IMR-90 (cell line): Measurements from ENCODE around the gene MPIG6B. TPM values are rescaled to one million over a fixed set of nuclear protein-coding genes. Genes with fewer than 3 reads are reported as not detected.

Source experiments
- ATAC-seq: fragments of 200-7000 bp; cut with Tn5 transposase; 2 replicates; pipeline ENCODE4 v1.9.1; 2020; ENCODE audit warnings: low read depth, mild to moderate bottlenecking, moderate library complexity
- BruUV-seq: library from RNA; stranded (reverse); fragments of 400-500 nt; replicated peaks from 2 replicates; lab custom pipeline; 2021; lab: Mats Ljungman, UMichigan
- CTCF ChIA-PET: fragments of 300-600 bp; formaldehyde crosslinking; extraction: SDS; loops from one replicate; lab custom pipeline; 2021; ENCODE audit warnings: antibody characterized with exemption; lab: Yijun Ruan, JAX
- POLR2A ChIA-PET: fragments of 300-600 bp; sonication (Branson Sonifier 250); formaldehyde crosslinking; loops from one replicate; lab custom pipeline; 2022; ENCODE audit warnings: antibody characterized with exemption; ENCODE audit not compliant: unreplicated experiment; lab: Charles Lee
- DNase-seq: peaks from one replicate; pipeline ENCODE4 v3.0.0; 2013
- H2AFZ ChIP-seq: replicated peaks from 2 replicates; pipeline ENCODE3; 2013; ENCODE audit warnings: low read length, mild to moderate bottlenecking; ENCODE audit not compliant: poor library complexity
- H2AK5ac ChIP-seq: 2 replicates; pipeline ENCODE4 v1.6.1; 2013; ENCODE audit warnings: low read depth, low read length, inconsistent platforms
- H2AK9ac ChIP-seq: replicated peaks from 2 replicates; pipeline ENCODE3; 2013; ENCODE audit warnings: mild to moderate bottlenecking, low read depth, low read length, moderate library complexity; ENCODE audit not compliant: poor library complexity
- H2BK120ac ChIP-seq: 2 replicates; pipeline ENCODE4 v1.6.1; 2013; ENCODE audit warnings: low read depth, low read length, inconsistent platforms
- H2BK15ac ChIP-seq: 3 replicates; pipeline ENCODE4 v1.6.1; 2013; ENCODE audit warnings: low read depth, low read length, inconsistent platforms
- H2BK20ac ChIP-seq: 2 replicates; pipeline ENCODE4 v1.6.1; 2013; ENCODE audit warnings: low read depth, mild to moderate bottlenecking, inconsistent platforms, low read length, moderate library complexity
- H2BK5ac ChIP-seq: 2 replicates; pipeline ENCODE4 v1.6.1; 2013; ENCODE audit warnings: mild to moderate bottlenecking, low read depth, low read length, inconsistent platforms; ENCODE audit not compliant: poor library complexity, severe bottlenecking
- H3K14ac ChIP-seq: replicated peaks from 2 replicates; pipeline ENCODE4 v1.6.1; 2013; ENCODE audit warnings: low read depth, low read length, inconsistent platforms
- H3K18ac ChIP-seq: 2 replicates; pipeline ENCODE4 v1.6.1; 2013; ENCODE audit warnings: low read depth, low read length, control low read depth
- H3K23ac ChIP-seq: 2 replicates; pipeline ENCODE4 v1.6.1; 2013; ENCODE audit warnings: low read depth, low read length, inconsistent platforms
- H3K27ac ChIP-seq: 2 replicates; pipeline ENCODE4 v1.5.1; 2013; ENCODE audit warnings: mild to moderate bottlenecking, control low read depth, low read length; ENCODE audit not compliant: insufficient read depth
- H3K27me3 ChIP-seq: 2 replicates; pipeline ENCODE4 v1.6.1; 2013; ENCODE audit warnings: low read length; ENCODE audit not compliant: control insufficient read depth, insufficient read depth
- H3K36me3 ChIP-seq: 2 replicates; pipeline ENCODE4 v1.6.1; 2013; ENCODE audit warnings: low read length, mixed read lengths; ENCODE audit not compliant: control insufficient read depth, insufficient read depth
- H3K4ac ChIP-seq: 2 replicates; pipeline ENCODE4 v1.6.1; 2013; ENCODE audit warnings: low read depth, low read length, inconsistent platforms
- H3K4me1 ChIP-seq: 2 replicates; pipeline ENCODE4 v1.6.1; 2013; ENCODE audit warnings: low read length, mixed read lengths; ENCODE audit not compliant: control insufficient read depth, insufficient read depth
- H3K4me2 ChIP-seq: 2 replicates; pipeline ENCODE4 v1.6.1; 2013; ENCODE audit warnings: low read depth, mild to moderate bottlenecking, control low read depth, low read length, moderate library complexity
- H3K4me3 ChIP-seq: 2 replicates; pipeline ENCODE4 v1.5.1; 2013; ENCODE audit warnings: low read depth, mild to moderate bottlenecking, control low read depth, low read length, moderate library complexity; ENCODE audit not compliant: insufficient read depth
- H3K56ac ChIP-seq: 2 replicates; pipeline ENCODE4 v1.6.1; 2013; ENCODE audit warnings: low read length, inconsistent platforms; ENCODE audit not compliant: insufficient read depth; ENCODE audit errors: extremely low read depth
- H3K79me1 ChIP-seq, 2 experiments: 2 replicates each; pipeline ENCODE4 v1.6.1; 2013; ENCODE audit warnings: low read length in 2 of 2, inconsistent platforms in 1 of 2, low read depth in 1 of 2
- H3K9ac ChIP-seq: 2 replicates; pipeline ENCODE4 v1.6.1; 2013; ENCODE audit warnings: low read depth, low read length, control low read depth
- H3K9me1 ChIP-seq: 2 replicates; pipeline ENCODE4 v1.6.1; 2013; ENCODE audit warnings: low read length, inconsistent platforms; ENCODE audit not compliant: insufficient read depth
- H3K9me3 ChIP-seq: 2 replicates; pipeline ENCODE4 v1.6.1; 2013; ENCODE audit warnings: low read length; ENCODE audit not compliant: control insufficient read depth, insufficient read depth
- H4K20me1 ChIP-seq: 2 replicates; pipeline ENCODE4 v1.6.1; 2013; ENCODE audit warnings: low read length, inconsistent platforms; ENCODE audit not compliant: insufficient read depth
- H4K5ac ChIP-seq: 2 replicates; pipeline ENCODE4 v1.6.1; 2013; ENCODE audit warnings: mild to moderate bottlenecking, low read depth, low read length, control low read depth
- H4K8ac ChIP-seq, 2 experiments: 2 replicates each; pipeline ENCODE4 v1.6.1; 2013; ENCODE audit warnings: low read depth in 2 of 2, low read length in 2 of 2, control low read depth in 1 of 2, inconsistent platforms in 1 of 2
- H4K91ac ChIP-seq: 2 replicates; pipeline ENCODE4 v1.6.1; 2013; ENCODE audit warnings: low read depth, low read length, inconsistent platforms; ENCODE audit not compliant: insufficient read depth
- BHLHE40 ChIP-seq: fragments of 150-350 bp; IDR thresholded peaks from 2 replicates; pipeline ENCODE4 v1.6.1; 2016; ENCODE audit warnings: mild to moderate bottlenecking, low read depth, low read length
- CEBPB ChIP-seq: IDR thresholded peaks from 2 replicates; pipeline ENCODE4 v1.6.1; 2012; ENCODE audit warnings: low read depth, low read length, improper control_type of control experiment
- CHD1 ChIP-seq: IDR thresholded peaks from 2 replicates; pipeline ENCODE4 v1.6.1; 2012; ENCODE audit warnings: low read depth, low read length, improper control_type of control experiment
- CTCF ChIP-seq: conservative IDR thresholded peaks from 2 replicates; pipeline ENCODE4 v1.5.1; 2012; ENCODE audit warnings: mild to moderate bottlenecking, low read depth, low read length, improper control_type of control experiment
- FOS ChIP-seq: fragments of 150-350 bp; IDR thresholded peaks from 2 replicates; pipeline ENCODE4 v1.6.1; 2016; ENCODE audit warnings: low read depth, low read length
- MAFK ChIP-seq: IDR thresholded peaks from 2 replicates; pipeline ENCODE4 v1.6.1; 2012; ENCODE audit warnings: low read depth, low read length, improper control_type of control experiment
- NFE2L2 ChIP-seq: fragments of 150-350 bp; IDR thresholded peaks from 2 replicates; pipeline ENCODE4 v1.6.1; 2016; ENCODE audit warnings: low read depth, mild to moderate bottlenecking, low read length
- POLR2A ChIP-seq: IDR thresholded peaks from 2 replicates; pipeline ENCODE4 v1.6.1; 2012; ENCODE audit warnings: mild to moderate bottlenecking, low read depth, low read length
- RAD21 ChIP-seq: IDR thresholded peaks from 2 replicates; pipeline ENCODE4 v1.6.1; 2012; ENCODE audit warnings: low read length, improper control_type of control experiment
- RCOR1 ChIP-seq: IDR thresholded peaks from 2 replicates; pipeline ENCODE4 v1.6.1; 2012; ENCODE audit warnings: mild to moderate bottlenecking, low read length, improper control_type of control experiment; ENCODE audit not compliant: insufficient replicate concordance
- RFX5 ChIP-seq: IDR thresholded peaks from 2 replicates; pipeline ENCODE4 v1.8.0; 2012; ENCODE audit warnings: low read depth, mild to moderate bottlenecking, low read length, moderate library complexity
- SMC3 ChIP-seq: fragments of 150-350 bp; IDR thresholded peaks from 2 replicates; pipeline ENCODE4 v1.6.1; 2016; ENCODE audit warnings: low read depth, mild to moderate bottlenecking, antibody characterized with exemption, low read length, moderate library complexity
- USF2 ChIP-seq: fragments of 150-350 bp; IDR thresholded peaks from 2 replicates; pipeline ENCODE4 v1.6.1; 2017; ENCODE audit warnings: mild to moderate bottlenecking, antibody characterized with exemption, low read length, low read depth
- WGBS, 2 experiments: methylation state at CpG; one replicate each; pipeline versions ENCODE4 v1.1.5 to v1.1.7; 2013; ENCODE audit warnings: missing lambda C conversion rate in 2 of 2; ENCODE audit not compliant: insufficient read length in 1 of 2; ENCODE audit errors: extremely low coverage in 2 of 2; 5-methylcytosine and 5-hydroxymethylcytosine counted together
- dilution Hi-C: fragments of 300-500 bp; cut with HindIII; formaldehyde crosslinking; loops from one replicate; pipeline ENCODE4 v1.14.3; 2018; ENCODE audit warnings: low sequenced_read_pairs; ENCODE audit not compliant: unreplicated experiment
- in situ Hi-C: fragments of 300-500 bp; cut with MboI; formaldehyde crosslinking; loops from 3 replicates; pipeline ENCODE4 v1.14.3; 2019; ENCODE audit warnings: low sequenced_read_pairs, inconsistent platforms, mixed read lengths
- intact Hi-C: fragments of 100-400 bp; cut with micrococcal nuclease; formaldehyde crosslinking; loops from 2 replicates; pipeline ENCODE4 v1.10.0; 2022
- polyA plus RNA-seq, 3 experiments: library from polyadenylated mRNA; depleted of rRNA; stranded (reverse); fragments of >200 nt; gene quantifications; 2 replicates each; pipeline ENCODE4 v1.2.3, GENCODE V29; 2012; ENCODE audit warnings: low replicate concordance in 1 of 3
- total RNA-seq: library from RNA; depleted of rRNA; stranded (reverse); fragments of >200 nt; gene quantifications from 2 replicates; pipeline ENCODE4 v1.2.3, GENCODE V29; 2012

The MPIG6B gene
- total and polyA plus RNA-seq, 2 of the 4 experiments (the other 2 are of a cell fraction), result not detected

- TF ChIP-seq SMC3 (no peak), FOS (no peak)
These were observed 7.9 kb upstream of the MPIG6B start, which contains the start of gene LY6G6D (continued) for GRCh38 chr6:31715022-31715958.

GRCh38 chr6:31717499-31718222 is 5.5 kb upstream of the MPIG6B start:
- intact Hi-C loops, result no loop called here
- H3K36me3 ChIP-seq, result no peaks in the 10 kb centered on the region
- CTCF ChIA-PET, result no interaction called here
- dilution Hi-C loops, result no loop called here
- no peak overlapping the region for H3K56ac ChIP-seq
- no peak overlapping the region for H3K23ac ChIP-seq
- H3K18ac ChIP-seq, result no peak overlapping the region
- no peak overlapping the region for H2BK120ac ChIP-seq
- no peak overlapping the region for H3K4ac ChIP-seq
- H2AFZ ChIP-seq, result peak overlapping the region; percentile 13
- no peaks in the 10 kb centered on the region for H3K79me1 ChIP-seq
- no peak overlapping the region for H2BK15ac ChIP-seq
- no peak overlapping the region for H3K4me2 ChIP-seq
- no peak for TF ChIP-seq SMC3
- TF ChIP-seq MAFK, result no peak
- TF ChIP-seq USF2, result no peak
- no peak for TF ChIP-seq CHD1
- no peak for TF ChIP-seq NFE2L2
- TF ChIP-seq BHLHE40, result no peak
- TF ChIP-seq RAD21, result no peak
- no peak for TF ChIP-seq RCOR1
- no peak for TF ChIP-seq CTCF
- TF ChIP-seq RFX5, result no peak
- no peak for TF ChIP-seq POLR2A
- no peak for TF ChIP-seq CEBPB
- ATAC-seq (no peak), DNase-seq (no peak)
- in situ Hi-C loops, result no loop called here
- no peak overlapping the region for H3K14ac ChIP-seq
- H3K27ac ChIP-seq, result no peak overlapping the region
- H2AK9ac ChIP-seq, result no peak overlapping the region
- H3K9me1 ChIP-seq, result peaks cover 4% of the 10 kb centered on the region; the same call in 1 of the 2 replicates
- H3K9me3 ChIP-seq, result no peaks in the 10 kb centered on the region
- no peak overlapping the region for H2AK5ac ChIP-seq
- no peak overlapping the region for H4K5ac ChIP-seq
- no peak overlapping the region for H4K8ac ChIP-seq
- H2BK5ac ChIP-seq, result no peak overlapping the region
- no peaks in the 10 kb centered on the region for H4K20me1 ChIP-seq
- no peaks in the 10 kb centered on the region for H3K4me1 ChIP-seq
- POLR2A ChIA-PET, result no interaction called here
- H3K9ac ChIP-seq, result no peak overlapping the region
- no peak overlapping the region for H3K4me3 ChIP-seq
- 30% methylated on average over 2 of the region's 10 CpGs; no CpG with 5 or more reads in 1 of the 2 experiments for WGBS, 2 experiments
- no peak overlapping the region for H4K91ac ChIP-seq
- H3K27me3 ChIP-seq, result peaks cover 23% of the 10 kb centered on the region
- no TSS peak for BruUV-seq
- H2BK20ac ChIP-seq, result no peak overlapping the region
